ENCODE results near the gene TBX1.

DNA sequence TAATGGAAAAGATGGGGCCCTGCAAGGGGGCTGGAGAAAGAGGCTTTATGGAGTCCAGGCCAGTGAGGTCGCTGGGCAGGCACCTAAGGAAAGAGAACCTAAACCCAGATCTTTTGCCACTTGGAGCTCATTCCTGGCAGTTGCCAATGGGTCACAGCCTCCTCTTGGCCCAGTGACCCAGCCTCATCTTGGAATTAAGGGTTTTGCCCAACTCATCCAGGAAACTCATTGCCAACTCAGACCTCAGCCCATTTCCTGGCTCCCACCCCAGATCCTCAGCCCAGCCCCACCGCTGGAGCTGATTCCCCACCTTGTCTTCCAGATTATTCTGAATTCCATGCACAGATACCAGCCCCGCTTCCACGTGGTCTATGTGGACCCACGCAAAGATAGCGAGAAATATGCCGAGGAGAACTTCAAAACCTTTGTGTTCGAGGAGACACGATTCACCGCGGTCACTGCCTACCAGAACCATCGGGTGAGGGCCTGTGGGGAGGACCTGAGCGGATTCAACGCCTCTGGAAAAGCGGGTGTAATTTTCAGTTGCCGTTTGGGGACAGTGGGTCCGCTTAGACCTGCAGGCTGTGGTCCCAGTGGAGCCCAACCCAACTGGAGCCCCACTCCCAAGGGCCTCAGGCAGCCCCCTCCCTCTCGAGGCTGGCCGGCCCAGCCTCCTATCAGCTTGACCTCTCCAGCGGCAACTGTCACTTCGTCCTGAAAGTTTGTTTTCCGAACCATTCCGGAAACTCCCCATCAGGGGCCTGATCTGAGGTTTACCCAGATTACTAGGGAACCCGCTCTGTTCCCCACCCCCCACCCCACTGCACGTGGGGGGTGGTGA, 4.3 kb downstream of the TBX1 start:
- TF ChIP-seq, protein P1, sequence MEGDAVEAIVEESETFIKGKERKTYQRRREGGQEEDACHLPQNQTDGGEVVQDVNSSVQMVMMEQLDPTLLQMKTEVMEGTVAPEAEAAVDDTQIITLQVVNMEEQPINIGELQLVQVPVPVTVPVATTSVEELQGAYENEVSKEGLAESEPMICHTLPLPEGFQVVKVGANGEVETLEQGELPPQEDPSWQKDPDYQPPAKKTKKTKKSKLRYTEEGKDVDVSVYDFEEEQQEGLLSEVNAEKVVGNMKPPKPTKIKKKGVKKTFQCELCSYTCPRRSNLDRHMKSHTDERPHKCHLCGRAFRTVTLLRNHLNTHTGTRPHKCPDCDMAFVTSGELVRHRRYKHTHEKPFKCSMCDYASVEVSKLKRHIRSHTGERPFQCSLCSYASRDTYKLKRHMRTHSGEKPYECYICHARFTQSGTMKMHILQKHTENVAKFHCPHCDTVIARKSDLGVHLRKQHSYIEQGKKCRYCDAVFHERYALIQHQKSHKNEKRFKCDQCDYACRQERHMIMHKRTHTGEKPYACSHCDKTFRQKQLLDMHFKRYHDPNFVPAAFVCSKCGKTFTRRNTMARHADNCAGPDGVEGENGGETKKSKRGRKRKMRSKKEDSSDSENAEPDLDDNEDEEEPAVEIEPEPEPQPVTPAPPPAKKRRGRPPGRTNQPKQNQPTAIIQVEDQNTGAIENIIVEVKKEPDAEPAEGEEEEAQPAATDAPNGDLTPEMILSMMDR (conservative IDR thresholded peaks at IDR 0.05 in 1 of 2, IDR thresholded peaks at IDR 0.05 in 1 of 2; ENCODE audit: extremely low read depth in 1 of 2, insufficient read depth in 1 of 2, low read depth in 1 of 2, low read length in 2 of 2) = no peak
- no peak for TF ChIP-seq EZH2 (IDR thresholded peaks at IDR 0.05; ENCODE audit: borderline replicate concordance, low read length)
